Activated CD8-positive, alpha-beta memory T cell treated with anti-CD3 and anti-CD28 coated beads for 1 hour (primary cell): ENCODE measurements around the gene SNRK.

Experiments used
- DNase-seq, 2 donors: peaks; one replicate each; pipeline ENCODE4 v3.0.0-alpha.2; 2020; ENCODE audit warnings: low read depth in 1 of 2; ENCODE audit errors: extremely low read depth in 1 of 2

The SNRK gene, protein sequence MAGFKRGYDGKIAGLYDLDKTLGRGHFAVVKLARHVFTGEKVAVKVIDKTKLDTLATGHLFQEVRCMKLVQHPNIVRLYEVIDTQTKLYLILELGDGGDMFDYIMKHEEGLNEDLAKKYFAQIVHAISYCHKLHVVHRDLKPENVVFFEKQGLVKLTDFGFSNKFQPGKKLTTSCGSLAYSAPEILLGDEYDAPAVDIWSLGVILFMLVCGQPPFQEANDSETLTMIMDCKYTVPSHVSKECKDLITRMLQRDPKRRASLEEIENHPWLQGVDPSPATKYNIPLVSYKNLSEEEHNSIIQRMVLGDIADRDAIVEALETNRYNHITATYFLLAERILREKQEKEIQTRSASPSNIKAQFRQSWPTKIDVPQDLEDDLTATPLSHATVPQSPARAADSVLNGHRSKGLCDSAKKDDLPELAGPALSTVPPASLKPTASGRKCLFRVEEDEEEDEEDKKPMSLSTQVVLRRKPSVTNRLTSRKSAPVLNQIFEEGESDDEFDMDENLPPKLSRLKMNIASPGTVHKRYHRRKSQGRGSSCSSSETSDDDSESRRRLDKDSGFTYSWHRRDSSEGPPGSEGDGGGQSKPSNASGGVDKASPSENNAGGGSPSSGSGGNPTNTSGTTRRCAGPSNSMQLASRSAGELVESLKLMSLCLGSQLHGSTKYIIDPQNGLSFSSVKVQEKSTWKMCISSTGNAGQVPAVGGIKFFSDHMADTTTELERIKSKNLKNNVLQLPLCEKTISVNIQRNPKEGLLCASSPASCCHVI

DNA sequence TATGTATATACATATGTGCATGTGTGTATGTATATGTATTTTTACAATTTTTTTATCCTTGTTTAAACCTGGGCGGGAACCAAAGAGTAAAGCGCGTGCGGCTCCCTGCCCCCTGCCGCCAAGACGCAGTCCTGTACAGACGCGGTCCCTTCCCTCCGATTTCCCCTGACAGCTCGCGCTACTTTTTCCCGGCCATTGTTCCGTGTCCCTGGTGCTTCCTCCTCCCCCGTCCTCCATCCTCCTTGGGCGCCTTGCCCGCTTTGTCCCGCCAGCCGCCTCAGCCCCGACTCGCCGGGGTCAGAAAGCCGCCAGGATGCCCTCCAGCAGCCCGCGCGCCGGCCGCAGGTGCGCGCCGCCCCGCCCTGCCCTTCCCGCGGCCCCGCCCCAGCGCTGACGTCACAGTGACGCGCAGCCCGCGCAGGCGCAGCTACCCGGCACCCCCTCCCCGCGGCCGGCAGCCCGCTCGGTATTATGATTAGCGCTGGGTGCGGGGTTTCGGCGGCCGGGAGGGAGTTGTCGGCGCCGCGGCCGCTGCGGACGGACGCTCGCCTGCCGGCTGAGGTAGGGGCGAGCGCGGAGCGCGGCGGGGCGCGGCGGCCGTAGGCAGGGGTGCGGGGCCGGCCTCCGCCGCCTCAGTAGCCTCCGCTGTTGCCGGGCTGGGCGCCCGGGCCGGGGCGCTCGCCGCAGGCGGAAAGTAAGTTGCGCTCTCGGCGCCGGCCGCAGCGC is at the start of gene SNRK:
TSS of gene SNRK (plus strand) at position 426 of the 726 bp plus-strand sequence. CDS start 16,664 bp downstream, outside the sequence.
- peak; percentile 74 to 95 for DNase-seq

DNA sequence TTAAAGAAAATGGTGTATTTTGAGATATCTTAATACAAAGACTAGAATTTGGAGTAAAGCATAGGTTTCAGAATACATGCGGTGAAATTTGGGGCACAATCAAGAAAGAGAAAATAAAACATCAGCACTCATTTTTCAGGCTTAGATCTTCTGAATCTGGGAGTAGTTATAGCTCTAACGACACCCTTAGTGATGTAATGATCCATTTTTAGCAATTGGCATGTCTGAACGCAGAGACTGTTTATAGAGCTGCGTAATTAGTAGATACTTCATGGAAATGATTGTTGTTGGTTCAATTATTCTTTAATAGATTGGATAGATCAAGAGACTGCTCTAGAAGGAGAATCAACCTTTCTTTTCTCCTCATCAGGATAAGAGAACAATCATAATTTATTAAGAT is 47.5 kb upstream of the SNRK start:
- no peak for DNase-seq

DNA sequence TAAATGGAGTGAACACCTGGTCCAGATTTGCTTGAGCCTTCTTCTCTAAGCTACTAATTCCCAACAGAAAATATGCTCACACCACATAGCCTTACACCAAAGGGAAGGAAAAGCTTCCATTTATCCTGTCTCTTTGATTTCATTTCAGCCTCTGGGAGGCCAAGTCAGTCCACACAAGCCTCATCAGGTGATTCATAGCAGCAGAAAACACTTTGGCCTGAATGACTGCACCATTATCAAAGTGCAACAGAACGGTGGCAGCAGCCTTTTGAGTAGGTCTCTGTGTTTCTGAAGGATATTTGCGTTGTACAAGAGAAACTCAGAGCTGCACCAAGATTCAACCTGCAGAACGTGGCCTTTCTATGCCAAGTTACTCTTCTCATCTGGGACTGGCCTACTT is 46.6 kb upstream of the SNRK start:
- no peak for DNase-seq

DNA sequence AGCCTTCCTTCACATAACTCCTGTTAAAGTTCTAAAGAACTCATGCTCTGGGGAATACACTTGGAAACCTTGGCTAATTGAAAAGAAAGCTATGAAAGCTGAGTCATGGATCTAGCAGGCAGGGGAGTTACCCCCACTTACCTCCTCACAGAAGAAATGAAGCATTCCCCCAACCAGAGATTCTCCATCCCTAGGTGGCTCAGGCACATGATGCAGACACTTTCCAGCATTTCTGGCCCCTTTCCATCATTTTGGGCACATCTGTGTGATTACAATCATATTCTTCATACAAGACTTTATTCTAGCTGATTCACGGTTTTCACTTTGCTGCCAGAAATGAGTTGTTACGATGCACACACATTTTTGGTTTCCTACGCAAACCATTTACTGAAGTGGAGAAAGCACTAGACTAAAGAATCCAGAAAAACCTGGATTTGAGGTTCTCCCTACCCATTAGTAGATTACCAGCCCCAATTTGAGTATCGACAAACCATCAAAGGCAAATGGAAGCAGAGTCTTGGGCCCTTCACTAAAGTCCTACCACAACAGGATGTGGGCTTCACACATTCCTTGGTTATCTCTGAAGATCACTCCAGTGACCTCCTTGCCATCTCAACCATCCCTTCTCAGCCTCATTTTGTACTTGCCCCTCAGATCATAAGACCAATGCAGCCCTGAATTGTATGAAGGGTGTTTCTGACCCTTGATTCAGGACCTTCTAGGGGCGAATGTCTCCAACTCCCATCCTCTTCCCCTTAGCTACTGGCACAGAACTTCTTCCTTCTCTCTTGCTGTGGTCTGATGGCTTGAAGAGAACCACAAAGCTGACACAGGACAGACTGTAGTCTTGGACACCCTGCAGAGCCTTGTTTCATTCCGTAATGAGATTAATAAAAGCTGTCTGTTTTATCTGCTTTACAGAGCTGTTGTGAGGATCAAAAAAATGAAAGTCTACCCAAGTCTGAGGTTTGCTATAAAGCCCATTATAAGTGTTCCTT is 42.5 kb upstream of the SNRK start:
- no peak for DNase-seq

DNA sequence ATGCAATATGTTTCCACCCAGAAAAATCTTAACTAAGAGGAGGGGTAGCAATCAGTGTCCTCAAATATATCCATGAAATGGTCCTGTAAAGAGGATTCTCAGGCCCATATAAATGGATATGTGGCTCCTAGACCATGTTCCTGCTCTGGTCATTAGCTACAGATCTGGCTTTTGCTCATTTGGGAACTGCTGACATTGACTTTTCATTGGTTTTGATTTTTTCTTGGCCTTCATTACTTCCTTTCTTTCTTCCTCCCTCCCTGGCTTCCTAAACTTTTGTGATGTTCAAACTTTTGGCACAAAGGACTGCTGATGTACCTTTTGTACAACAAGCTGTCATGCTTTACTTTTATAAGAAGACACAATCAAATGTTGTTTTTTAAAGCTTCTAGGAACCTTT is 41.6 kb upstream of the SNRK start:
- no peak for DNase-seq

DNA sequence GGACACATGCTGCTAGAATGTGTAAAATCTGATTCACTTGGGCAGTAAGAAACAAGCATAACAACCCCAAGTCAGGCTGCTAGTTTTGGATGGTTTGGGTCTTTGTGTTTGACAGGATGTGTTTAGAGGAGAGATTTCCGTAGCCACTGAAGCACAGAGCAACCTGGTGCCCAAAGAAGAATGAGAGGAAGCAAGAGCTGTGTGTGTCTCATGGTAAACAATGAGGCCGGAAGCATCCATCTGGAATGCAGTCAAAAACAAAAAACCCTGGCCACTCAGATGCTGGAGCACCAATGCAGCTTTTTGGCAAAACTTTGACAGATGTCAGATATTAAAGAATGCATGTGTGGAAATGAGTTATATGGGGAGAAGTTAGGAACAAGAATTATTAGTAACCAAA is 39.4 kb upstream of the SNRK start:
- no peak for DNase-seq

DNA sequence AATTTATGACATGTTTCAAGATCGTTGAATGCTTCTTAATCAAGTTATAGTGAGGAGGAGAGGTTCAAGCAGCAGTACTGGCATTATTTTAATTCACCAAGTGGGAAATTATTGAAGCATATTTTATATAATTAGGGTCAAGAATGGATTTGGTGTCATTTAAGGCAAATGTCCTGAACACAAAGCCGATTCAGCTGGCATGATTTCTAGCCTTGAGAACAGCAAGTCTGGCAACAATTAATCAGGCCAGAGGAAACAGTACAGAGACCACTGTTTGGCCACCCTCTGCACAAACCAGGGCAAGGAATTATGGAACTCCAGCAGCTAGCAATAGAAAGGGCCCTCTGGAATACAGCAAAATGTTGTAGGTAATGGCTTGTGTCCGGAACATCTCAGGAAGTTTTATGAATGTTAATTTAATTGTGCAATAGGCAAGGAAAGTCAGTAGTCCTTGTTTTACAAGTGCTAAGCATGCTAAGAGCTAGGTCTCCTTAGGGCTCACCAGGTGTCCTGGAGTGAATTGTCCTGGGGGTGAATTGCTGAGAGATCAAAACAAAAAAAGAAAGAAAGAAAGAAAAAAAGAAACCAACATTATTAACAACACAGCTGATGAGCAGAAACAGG is 38.7 kb upstream of the SNRK start:
- no peak for DNase-seq

DNA sequence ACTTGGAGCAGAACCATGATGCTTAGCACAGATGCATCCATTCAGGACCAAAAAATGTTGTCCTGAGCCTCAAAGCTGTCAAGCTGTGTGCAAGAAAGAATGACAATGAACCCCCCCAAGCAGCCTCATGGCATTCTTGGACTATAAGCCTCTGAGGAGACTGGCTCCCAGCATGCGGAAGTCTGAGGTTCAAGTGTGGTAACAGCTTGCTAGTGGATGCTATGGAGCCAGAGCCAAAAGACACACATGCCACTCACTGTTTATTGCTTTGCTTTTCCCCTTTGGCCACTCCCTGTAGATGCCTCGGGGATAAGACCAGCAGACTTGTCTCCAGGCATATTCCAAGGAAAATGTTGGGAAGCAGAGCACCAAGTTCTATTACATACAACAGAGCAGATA is 38.2 kb upstream of the SNRK start:
- no peak for DNase-seq

DNA sequence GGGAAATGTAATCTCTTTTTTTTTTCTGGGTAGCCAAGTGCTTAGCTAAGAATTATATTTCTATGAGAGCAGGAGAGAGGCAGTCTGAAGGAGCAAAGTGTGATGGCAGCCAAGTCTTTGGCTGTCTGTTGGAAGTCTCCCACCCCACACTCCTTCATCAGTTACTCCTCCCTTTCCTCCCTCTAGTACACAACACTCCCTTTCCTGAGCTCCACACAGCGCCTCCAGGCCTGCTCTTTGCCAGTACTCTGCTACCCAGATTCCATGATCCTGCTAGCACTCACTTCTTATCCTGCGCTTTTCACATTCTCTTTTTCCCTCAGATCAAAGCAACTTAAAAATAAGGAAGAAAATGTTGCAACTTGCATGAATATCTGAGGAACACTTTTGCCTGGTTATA is 37.4 kb upstream of the SNRK start:
- DNase-seq: no peak

DNA sequence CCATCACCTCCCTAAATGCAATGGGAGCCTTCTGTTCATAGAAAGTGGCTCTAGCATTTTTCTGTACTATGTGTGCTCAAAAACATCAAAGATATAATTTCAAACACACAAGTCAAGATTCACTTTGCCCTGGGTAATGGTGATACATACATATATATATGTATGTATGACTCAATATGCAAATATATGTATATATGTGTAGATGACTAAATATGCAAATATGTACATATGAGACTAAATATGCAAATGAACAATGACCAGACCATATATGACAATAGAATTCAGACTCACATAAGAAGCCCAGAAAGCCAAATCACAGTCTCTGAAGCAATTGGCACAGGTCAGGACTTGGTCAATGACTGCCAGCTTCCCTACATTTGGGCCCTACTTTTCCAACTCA is 36.9 kb upstream of the SNRK start:
- DNase-seq: no peak

DNA sequence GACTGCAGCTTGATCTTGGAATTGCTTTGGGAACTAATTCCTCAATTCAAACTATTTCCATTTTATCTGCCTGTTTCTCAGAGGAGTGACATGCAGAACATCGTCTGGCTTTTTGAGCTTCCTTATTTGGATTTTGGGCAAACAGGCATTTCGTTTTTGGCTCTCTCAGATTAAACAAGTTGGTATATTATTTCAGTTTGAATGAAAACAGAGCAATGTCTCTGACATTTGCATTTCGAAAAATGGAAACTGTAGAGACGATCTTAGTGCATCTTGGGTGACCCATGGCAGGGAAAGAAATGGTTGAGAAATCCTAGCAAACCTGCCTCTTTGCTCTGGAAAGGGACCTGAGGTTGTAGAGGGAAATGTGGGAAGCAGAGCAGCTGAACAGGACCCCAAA is 33.0 kb upstream of the SNRK start:
- DNase-seq: no peak

DNA sequence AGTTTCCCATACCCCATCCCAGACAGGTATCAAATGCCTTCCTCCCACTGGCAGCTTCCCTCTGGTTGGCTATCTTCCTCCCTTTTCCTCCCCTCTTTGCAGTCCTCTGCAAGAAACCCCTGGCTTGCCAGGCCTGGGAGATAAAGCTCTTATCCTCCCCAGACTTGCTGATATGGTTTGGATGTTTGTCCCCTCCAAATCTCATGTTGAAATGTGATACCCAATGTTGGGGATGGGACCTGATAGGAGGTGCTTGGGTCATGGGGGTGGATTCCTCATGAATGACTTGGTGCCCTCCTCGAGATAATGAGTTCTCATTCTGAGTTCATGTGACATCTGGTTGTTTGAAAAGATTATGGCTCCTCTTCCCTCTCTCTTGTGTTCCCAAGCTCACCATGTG is 32.2 kb upstream of the SNRK start:
- no peak for DNase-seq

DNA sequence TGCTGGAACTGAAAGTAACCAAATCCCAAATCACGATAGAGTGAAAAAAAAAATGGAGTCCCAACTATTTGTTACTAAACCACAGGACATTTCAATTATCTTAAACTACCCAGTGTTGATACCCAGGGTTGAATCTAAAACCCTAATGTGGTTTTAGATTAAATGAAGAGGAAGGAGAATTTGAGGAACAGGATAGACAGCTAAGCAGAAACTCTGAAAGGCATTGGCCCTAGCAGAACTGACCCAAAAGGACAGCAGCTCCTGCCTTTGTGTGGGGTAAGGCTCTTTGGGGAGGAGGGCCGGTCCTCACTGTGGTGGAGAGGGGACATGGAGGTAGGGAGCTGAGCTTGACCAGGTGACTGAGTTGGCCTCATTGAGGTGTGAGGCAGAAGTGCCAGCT is 30.7 kb upstream of the SNRK start:
- DNase-seq: no peak

DNA sequence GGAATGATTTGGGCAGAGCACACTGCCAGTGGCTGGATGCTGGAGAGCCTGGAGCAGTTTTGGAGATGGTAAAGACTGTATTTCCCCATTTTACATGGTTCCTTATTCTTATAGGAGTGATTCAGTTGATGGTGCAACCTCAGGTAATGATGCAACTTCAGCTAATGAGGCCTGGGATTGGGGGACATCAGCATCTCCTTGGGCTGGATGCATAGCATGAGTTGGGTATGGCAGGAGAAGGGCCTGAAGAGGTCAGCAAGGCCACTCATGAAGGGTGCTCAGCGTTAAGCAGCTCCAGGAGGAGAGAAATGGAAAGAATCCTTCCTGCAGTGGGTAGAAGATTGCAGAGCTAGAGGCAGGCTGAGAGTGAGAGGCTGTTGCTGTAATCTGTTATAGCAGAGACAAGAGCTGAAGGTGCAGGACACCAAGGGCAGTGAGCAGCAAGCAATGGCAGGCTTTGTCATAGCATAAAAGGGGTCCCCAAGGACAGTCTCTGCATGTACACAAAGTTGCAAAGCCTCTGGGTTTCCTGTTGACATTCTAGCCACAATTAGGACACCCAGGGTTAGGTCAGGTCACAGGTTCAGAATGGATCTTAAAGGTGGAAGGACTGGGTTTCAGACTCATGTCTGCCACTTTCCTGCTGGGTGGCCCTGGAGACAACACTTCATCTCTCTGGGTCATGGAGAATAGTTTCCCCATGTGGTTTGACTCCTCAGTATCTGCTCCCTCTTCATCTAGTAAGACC is 29.5 kb upstream of the SNRK start:
- no peak for DNase-seq

DNA sequence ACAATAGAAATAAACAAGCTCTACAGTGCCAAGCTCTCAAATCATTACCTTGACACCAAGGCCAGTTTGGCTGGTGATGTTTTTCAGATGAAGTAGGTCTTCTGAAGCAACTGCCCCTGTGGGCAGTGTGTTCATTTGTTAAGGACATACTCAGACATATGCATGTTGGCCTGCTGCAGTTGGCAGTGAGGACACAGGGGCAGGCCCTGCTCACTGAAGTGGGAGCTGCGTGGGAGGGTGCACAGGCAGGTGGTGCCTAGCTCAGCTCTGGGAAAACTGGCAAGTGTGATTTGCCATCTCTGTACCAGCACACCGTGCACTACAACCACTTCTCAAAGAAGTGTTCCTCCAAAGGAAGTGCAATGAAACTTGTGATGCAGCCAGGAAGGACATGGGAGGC is 28.5 kb upstream of the SNRK start:
- DNase-seq: no peak

DNA sequence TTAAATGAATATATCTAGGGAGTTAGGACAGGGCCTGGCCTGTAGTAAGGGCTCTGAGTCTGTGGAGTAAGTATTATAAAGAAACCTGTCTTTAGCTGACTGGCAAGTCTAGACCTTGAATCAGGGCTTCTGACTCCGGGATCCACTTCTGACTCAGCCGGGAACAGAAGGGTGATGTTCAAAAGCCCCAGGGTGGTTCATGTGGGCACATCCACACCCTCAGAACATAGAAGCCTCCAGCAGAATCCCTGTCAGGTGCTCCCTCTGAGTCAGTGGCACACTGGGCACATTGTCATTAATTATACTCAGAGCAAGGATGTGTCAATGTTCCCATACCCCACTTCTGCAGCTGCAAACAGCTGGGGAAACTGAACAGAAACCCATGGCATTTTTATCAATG is 26.7 kb upstream of the SNRK start:
- DNase-seq: no peak

DNA sequence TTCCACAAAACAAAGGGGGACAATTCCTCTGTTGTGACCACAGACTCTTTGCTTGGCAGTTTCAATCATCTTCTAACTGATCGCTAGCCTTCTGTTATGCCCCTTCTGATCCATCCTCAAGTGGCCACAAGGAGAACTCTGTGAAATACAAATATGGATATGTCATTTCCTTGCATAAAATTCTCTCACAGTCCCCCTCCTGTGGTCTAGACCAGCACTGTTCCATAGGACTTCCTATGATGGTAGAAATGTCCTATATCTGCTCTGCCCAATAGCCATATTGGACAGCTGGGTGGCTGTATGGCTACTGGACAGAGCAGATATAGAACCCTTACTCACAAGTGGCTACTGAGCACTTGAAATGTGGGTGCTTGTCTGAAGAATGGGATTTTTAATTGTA is 25.9 kb upstream of the SNRK start:
- no peak for DNase-seq

DNA sequence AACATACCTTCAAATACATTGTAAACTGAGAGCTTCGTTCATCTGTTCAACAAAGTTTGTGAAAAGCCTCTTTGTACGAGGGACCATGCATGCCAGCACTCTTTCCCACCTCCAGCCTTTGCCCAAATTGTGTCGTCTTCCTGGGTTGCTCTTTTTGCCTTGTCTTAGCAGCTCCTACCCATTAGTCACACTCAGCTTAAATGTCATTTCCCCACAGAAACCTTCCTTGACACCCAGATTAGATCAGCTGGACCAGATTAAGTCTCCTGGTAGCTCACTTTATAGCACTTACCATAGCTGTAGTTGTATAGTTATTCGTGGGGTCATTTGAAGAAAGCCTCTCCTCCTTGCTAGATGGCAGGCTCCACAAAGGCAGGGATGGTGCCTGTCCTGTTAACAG is 24.1 kb upstream of the SNRK start:
- DNase-seq: no peak

DNA sequence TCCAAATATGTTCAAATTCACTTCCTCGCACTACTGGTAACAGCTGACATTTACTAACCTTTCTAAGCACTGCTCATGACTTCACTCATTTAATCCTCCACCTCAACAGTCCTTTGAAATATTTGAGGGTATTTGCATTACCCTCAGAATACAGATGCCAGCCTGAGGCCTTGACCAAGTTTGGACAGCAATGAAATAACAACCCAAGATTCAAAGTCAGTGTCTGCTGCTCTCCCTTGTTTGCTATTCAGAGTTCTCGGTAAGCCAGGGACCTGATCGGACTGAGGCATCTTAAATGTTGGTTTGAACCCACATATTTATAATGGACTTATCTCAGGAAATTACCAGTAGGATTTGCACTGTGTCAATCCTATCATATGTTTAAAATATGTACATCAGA is 19.9 kb upstream of the SNRK start:
- no peak for DNase-seq
